Rectal smooth muscle tissue (tissue), 1 donor: Measurements from ENCODE around the gene PAPSS2.
A peak's percentile ranks its signal among the peaks of the same experiment; 100 is the strongest.
"Not testable (repeated sequence)": the region's sequence is repeated elsewhere in the genome, so short reads cannot be mapped to it uniquely, and the experiment has no call there.

Experiments used
- H3K27ac ChIP-seq: one replicate; pipeline ENCODE4 v1.7.0; 2013; ENCODE audit warnings: low read depth, low read length, inconsistent platforms
- H3K27me3 ChIP-seq: one replicate; pipeline ENCODE4 v1.7.0; 2013; ENCODE audit warnings: low read length; ENCODE audit not compliant: control insufficient read depth, insufficient read depth
- H3K36me3 ChIP-seq: one replicate; pipeline ENCODE4 v1.7.0; 2013; ENCODE audit warnings: low read length; ENCODE audit not compliant: control insufficient read depth, insufficient read depth
- H3K4me1 ChIP-seq: one replicate; pipeline ENCODE4 v1.7.0; 2013; ENCODE audit warnings: low read length; ENCODE audit not compliant: control insufficient read depth, insufficient read depth
- H3K4me3 ChIP-seq: one replicate; pipeline ENCODE4 v1.7.0; 2013; ENCODE audit warnings: low read length
- H3K9ac ChIP-seq: one replicate; pipeline ENCODE4 v1.7.0; 2013; ENCODE audit warnings: low read length

PAPSS2 gene

GRCh38 chr10:87659571-87660483 lies at the start of gene PAPSS2:
PAPSS2 (plus strand) TSS chr10:87659878; CDS start chr10:87659982, 104 bp downstream.
- Histone ChIP-seq H3K4me1 (no peaks in the 10 kb centered on the region), H3K9ac (peak within 1 kb of the TSS; percentile 45), H3K36me3 (no peaks in the 10 kb centered on the region), H3K27me3 (no peaks in the 10 kb centered on the region), H3K4me3 (peak within 1 kb of the TSS; percentile 74), H3K27ac (no peak within 1 kb of the TSS)

DNA sequence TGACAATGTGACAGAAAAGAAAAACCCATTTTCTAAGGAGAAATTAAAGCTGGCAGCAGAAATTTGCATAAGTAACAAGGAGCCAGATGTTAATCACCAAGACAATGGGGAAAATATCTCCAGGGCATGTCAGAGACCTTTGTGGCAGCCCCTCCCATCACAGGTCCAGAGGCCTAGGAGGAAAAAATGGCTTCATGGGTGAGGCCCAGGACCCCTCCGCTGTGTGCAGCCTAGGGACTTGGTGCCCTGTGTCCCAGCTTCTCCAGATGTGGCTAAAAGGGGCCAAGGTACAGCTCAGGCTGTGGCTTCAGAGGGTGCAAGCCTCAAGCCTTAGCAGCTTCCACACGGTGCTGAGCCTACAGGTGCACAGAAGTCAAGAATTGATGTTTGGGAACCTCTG lies 48.3 kb upstream of the PAPSS2 start:
- not testable (repeated sequence) for H3K4me3 ChIP-seq, H3K9ac ChIP-seq, H3K27me3 ChIP-seq, H3K36me3 ChIP-seq, H3K27ac ChIP-seq, H3K4me1 ChIP-seq

DNA sequence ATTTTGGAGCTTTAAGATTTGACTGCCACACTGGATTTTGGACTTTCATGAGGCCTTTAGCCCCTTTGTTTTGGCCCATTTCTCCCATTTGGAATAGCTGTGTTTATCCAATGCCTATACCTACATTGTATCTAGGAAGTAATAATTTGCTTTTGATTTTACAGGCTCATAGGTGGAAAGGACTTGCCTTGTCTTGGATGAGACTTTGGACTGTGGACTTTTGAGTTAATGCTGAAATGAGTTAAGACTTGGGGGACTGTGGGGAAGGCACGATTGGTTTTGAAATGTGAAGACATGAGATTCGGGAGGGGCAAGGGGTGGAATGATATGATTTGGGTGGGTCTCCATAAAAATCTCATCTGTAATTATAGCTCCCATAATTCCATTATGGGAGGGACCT lies 47.6 kb upstream of the PAPSS2 start:
- no peak overlapping the region for H3K27ac ChIP-seq
- no peak overlapping the region for H3K9ac ChIP-seq
- H3K36me3 ChIP-seq = no peaks in the 10 kb centered on the region
- no peaks in the 10 kb centered on the region for H3K4me1 ChIP-seq
- no peaks in the 10 kb centered on the region for H3K27me3 ChIP-seq
- no peak overlapping the region for H3K4me3 ChIP-seq

DNA sequence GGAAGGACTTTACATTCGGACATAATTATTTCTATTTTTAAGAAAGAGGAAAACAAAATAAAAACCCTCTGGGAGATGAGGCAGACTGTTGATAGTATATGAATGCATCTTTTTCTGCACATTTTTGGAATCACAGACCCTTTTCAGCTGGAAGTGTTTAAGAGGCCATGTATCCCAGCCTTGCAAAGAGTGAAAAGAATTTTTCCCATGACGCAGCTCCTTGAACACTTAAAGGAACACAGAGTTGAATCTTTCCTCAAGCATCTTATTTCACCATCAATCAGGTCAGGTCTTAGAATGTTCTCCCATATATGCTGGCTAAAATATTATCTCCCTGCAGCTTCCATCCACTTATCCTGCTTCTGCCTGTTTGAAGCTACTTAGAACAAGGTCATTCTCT lies 45.9 kb upstream of the PAPSS2 start:
- Histone ChIP-seq H3K4me1 (no peaks in the 10 kb centered on the region), H3K27ac (no peak overlapping the region), H3K27me3 (no peaks in the 10 kb centered on the region), H3K4me3 (no peak overlapping the region), H3K36me3 (no peaks in the 10 kb centered on the region), H3K9ac (no peak overlapping the region)

- no peaks in the 10 kb centered on the region for H3K4me1 ChIP-seq
- H3K4me3 ChIP-seq = no peak overlapping the region
- H3K27me3 ChIP-seq = no peaks in the 10 kb centered on the region
- H3K36me3 ChIP-seq = no peaks in the 10 kb centered on the region
- no peak overlapping the region for H3K27ac ChIP-seq
- H3K9ac ChIP-seq = no peak overlapping the region
These were observed 43.8 kb upstream of the PAPSS2 start for GRCh38 chr10:87615856-87616255.

- Histone ChIP-seq H3K4me3 (no peak overlapping the region), H3K4me1 (no peaks in the 10 kb centered on the region), H3K27ac (no peak overlapping the region), H3K9ac (no peak overlapping the region), H3K36me3 (no peaks in the 10 kb centered on the region), H3K27me3 (no peaks in the 10 kb centered on the region)
These were observed 42.2 kb upstream of the PAPSS2 start for GRCh38 chr10:87617503-87617902.

- Histone ChIP-seq H3K36me3 (no peaks in the 10 kb centered on the region), H3K4me1 (no peaks in the 10 kb centered on the region), H3K27me3 (no peaks in the 10 kb centered on the region), H3K4me3 (no peak overlapping the region), H3K9ac (no peak overlapping the region), H3K27ac (no peak overlapping the region)
These were observed 40.9 kb upstream of the PAPSS2 start for GRCh38 chr10:87618566-87619423.

DNA sequence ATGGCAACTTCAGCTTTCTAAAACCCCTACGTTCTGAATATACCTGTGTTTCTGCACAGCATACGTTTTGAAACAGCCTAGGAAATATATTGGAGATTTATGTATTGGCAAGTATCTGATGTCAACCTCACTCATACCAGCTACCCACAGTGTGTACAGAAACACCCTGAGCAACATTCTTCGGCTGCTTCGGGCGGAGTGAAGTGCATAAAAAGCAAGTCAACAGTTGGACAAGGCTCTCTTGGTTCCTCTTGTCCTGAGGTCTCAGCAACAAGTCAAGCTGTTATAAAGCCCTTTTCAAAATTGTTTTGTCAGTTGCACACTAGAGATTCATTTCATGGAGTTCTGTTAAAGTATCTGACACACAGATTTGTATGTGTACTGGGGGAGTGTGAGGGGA lies 40.0 kb upstream of the PAPSS2 start:
- no peaks in the 10 kb centered on the region for H3K36me3 ChIP-seq
- H3K27ac ChIP-seq = no peak overlapping the region
- no peaks in the 10 kb centered on the region for H3K27me3 ChIP-seq

GRCh38 chr10:87621440-87621839 lies 38.2 kb upstream of the PAPSS2 start:
- not testable (repeated sequence) for H3K4me1 ChIP-seq, H3K36me3 ChIP-seq, H3K9ac ChIP-seq, H3K27me3 ChIP-seq, H3K27ac ChIP-seq, H3K4me3 ChIP-seq

More for the DNA sequence above, 40.0 kb upstream of the PAPSS2 start:
- H3K9ac ChIP-seq = no peak overlapping the region
- no peak overlapping the region for H3K4me3 ChIP-seq
- no peaks in the 10 kb centered on the region for H3K4me1 ChIP-seq

GRCh38 chr10:87622314-87623004 lies 37.2 kb upstream of the PAPSS2 start:
- H3K9ac ChIP-seq = no peak overlapping the region
- H3K27me3 ChIP-seq = no peaks in the 10 kb centered on the region
- H3K4me1 ChIP-seq = no peaks in the 10 kb centered on the region
- H3K27ac ChIP-seq = no peak overlapping the region
- no peaks in the 10 kb centered on the region for H3K36me3 ChIP-seq
- no peak overlapping the region for H3K4me3 ChIP-seq

DNA sequence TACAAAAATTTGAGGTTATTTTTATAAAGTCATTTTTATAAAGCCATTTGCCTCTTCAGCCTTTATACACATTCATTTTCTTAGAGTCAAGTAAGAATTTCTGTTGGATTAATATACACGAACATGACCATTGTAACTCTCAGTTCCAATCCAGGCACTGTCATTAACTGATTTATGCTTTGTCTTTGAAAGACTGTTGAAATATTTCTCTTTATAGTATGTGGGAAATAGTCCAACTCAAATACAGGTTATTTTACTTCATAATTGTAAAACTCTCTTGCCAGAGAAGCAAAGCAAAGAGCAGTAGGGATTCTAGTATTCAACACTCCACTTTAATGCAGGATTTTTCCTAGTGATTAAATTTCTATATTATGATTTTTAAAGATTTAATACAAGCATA lies 36.5 kb upstream of the PAPSS2 start:
- H3K36me3 ChIP-seq = no peaks in the 10 kb centered on the region
- no peak overlapping the region for H3K9ac ChIP-seq
- no peak overlapping the region for H3K27ac ChIP-seq
- H3K4me3 ChIP-seq = no peak overlapping the region
- no peaks in the 10 kb centered on the region for H3K4me1 ChIP-seq
- no peaks in the 10 kb centered on the region for H3K27me3 ChIP-seq

DNA sequence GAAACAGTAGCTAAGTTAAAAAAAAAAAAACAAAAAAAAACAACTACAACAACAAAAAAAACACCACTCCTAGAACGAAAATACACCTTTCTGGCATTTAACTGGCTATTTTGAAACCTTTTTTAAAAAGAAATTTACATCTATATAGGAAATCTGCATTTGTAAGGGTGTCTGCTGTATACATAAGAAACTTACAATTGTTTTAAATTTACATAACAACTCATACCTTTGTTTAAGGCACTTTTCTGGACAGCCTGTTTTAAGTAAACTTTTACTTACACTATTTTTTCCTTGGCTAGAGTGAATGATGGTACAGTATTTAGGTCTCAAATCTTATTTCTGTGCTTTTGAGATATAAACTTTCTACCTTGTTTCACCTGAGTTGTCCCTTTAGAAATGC lies 34.0 kb upstream of the PAPSS2 start:
- H3K9ac ChIP-seq = no peak overlapping the region
- no peak overlapping the region for H3K4me3 ChIP-seq
- no peaks in the 10 kb centered on the region for H3K36me3 ChIP-seq
- no peak overlapping the region for H3K27ac ChIP-seq
- H3K27me3 ChIP-seq = no peaks in the 10 kb centered on the region
- H3K4me1 ChIP-seq = no peaks in the 10 kb centered on the region
